Kidney (tissue), 14 donors: ENCODE data around the gene PPP2R2B. TPM values are rescaled to one million over a fixed set of nuclear protein-coding genes. Genes with fewer than 3 reads are reported as not detected.

Experiments used
- DNase-seq, 5 donors: peaks; one replicate each; pipeline ENCODE4 v3.0.0-alpha.2; 2013 to 2020
- FAIRE-seq: peaks from 2 replicates; lab custom pipeline; 2012; peaks lifted over from hg19 to GRCh38; lab: Jason Lieb, UNC
- H3K27ac ChIP-seq, 2 donors: one replicate each; pipeline ENCODE4 v1.7.0; 2013; ENCODE audit warnings: low read depth in 2 of 2, low read length in 2 of 2, inconsistent platforms in 1 of 2
- H3K27me3 ChIP-seq: one replicate; pipeline ENCODE4 v1.7.1; 2013; ENCODE audit warnings: low read length, inconsistent platforms; ENCODE audit not compliant: control insufficient read depth, insufficient read depth
- H3K36me3 ChIP-seq, 3 donors: one replicate each; pipeline versions ENCODE4 v1.7.0 to v1.7.1; 2013; ENCODE audit warnings: low read length in 3 of 3, control low read depth in 1 of 3, inconsistent platforms in 1 of 3; ENCODE audit not compliant: insufficient read depth in 3 of 3, control insufficient read depth in 2 of 3
- H3K4me1 ChIP-seq, 3 donors: one replicate each; pipeline versions ENCODE4 v1.7.0 to v1.7.1; 2013; ENCODE audit warnings: low read length in 3 of 3, inconsistent platforms in 1 of 3, low read depth in 1 of 3; ENCODE audit not compliant: control insufficient read depth in 2 of 3, insufficient read depth in 2 of 3
- H3K4me3 ChIP-seq, 3 donors: one replicate each; pipeline versions ENCODE4 v1.7.0 to v1.8.1; 2013; ENCODE audit warnings: low read length in 3 of 3, control low read depth in 1 of 3, inconsistent platforms in 1 of 3
- H3K9ac ChIP-seq, 3 donors: one replicate each; pipeline versions ENCODE4 v1.7.0 to v1.7.1; 2013; ENCODE audit warnings: low read length in 3 of 3, control low read depth in 1 of 3, inconsistent platforms in 1 of 3
- H3K9me3 ChIP-seq, 3 donors: one replicate each; pipeline versions ENCODE4 v1.7.0 to v1.7.1; 2013; ENCODE audit warnings: low read length in 3 of 3, control low read depth in 1 of 3, inconsistent platforms in 1 of 3; ENCODE audit not compliant: control insufficient read depth in 2 of 3, insufficient read depth in 1 of 3
- intact Hi-C: fragments of 100-400 bp; cut with DNase I; formaldehyde crosslinking; loops from one replicate; pipeline ENCODE4 v1.11.1; 2022
- polyA plus RNA-seq: library from polyadenylated mRNA; stranded (reverse); fragments of 350-450 nt; fragmentation: Illumina TruSeq; extraction: RNeasy Lipid Tissue Mini Kit (QIAGEN cat#74804); gene quantifications from one replicate; pipeline ENCODE4 v1.2.3, GENCODE V29; 2014; ENCODE audit warnings: low read depth, low replicate concordance; ENCODE audit not compliant: insufficient read depth
- total RNA-seq: library from RNA; stranded (reverse); fragmentation: NEBNext Ultra II Directional; extraction: Animal tissue kit (Norgen Biotek cat#: 25700); gene quantifications from one replicate; pipeline ENCODE4 v1.2.1, GENCODE V29; 2021
- TF ChIP-seq, protein P1 (sequence below): IDR thresholded peaks from 3 replicates; pipeline ENCODE4 v1.5.1; 2012; ENCODE audit warnings: mild to moderate bottlenecking, moderate library complexity, borderline replicate concordance; ENCODE audit not compliant: insufficient read depth; ENCODE audit errors: extremely low read depth
- donor health status: control.
- donor health status: control.
- donor health status: control.
- donor health status: control.
- donor health status: control.
- donor health status: DM: yes; HTN: yes; CAD: no.
- donor health status: Normal renal cell carcinoma (clear cell type).

Gene PPP2R2B
- total and polyA plus RNA-seq, 2 donors from 2014 or later: 4.0 to 8.2 TPM

DNA sequence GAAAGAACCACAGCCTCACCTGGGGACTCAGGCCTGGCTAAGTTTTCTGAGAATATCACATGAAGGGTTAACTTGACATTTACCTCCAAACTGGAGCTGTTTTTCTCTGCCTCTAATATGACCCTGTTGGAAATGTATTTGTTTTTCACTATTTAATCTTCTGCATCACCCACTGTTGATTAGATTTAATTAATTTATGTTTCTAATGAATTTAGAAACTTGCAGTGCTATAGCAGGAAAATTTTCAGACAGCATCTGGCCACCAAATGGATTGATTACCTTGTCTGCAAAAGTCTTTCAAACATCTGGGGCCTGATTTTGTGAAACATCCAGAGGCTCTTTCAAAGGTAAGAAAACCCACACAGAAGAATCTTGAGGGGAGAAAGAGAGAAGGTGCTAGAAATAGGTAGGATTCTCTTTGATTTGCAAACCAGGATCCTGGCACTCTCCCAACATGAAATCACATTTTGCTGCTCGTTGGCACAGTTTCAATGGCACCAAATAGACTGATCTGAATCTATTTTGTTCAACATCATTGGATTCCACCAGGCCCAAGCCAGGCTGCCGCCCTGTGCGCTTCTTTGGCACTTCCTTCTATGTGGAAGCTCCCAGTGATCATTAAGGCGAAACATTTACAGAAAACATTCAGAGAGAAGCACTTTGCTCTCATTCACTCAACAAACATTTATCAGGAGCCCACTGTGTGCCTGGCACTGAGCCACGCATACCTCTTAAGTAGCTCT is 157.3 kb downstream of the PPP2R2B start:
- DNase-seq: no peak
- no peak overlapping the region for H3K4me3 ChIP-seq
- no peaks in the 10 kb centered on the region for H3K27me3 ChIP-seq
- TF ChIP-seq, protein P1, sequence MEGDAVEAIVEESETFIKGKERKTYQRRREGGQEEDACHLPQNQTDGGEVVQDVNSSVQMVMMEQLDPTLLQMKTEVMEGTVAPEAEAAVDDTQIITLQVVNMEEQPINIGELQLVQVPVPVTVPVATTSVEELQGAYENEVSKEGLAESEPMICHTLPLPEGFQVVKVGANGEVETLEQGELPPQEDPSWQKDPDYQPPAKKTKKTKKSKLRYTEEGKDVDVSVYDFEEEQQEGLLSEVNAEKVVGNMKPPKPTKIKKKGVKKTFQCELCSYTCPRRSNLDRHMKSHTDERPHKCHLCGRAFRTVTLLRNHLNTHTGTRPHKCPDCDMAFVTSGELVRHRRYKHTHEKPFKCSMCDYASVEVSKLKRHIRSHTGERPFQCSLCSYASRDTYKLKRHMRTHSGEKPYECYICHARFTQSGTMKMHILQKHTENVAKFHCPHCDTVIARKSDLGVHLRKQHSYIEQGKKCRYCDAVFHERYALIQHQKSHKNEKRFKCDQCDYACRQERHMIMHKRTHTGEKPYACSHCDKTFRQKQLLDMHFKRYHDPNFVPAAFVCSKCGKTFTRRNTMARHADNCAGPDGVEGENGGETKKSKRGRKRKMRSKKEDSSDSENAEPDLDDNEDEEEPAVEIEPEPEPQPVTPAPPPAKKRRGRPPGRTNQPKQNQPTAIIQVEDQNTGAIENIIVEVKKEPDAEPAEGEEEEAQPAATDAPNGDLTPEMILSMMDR: no peak
- peaks cover 0 to 6% (median 0%) of the 10 kb centered on the region in 3 donors for H3K4me1 ChIP-seq
- no peaks in the 10 kb centered on the region for H3K36me3 ChIP-seq
- intact Hi-C loops: no loop called here
- no peak for FAIRE-seq
- no peak overlapping the region for H3K27ac ChIP-seq
- no peak overlapping the region for H3K9ac ChIP-seq
- no peaks in the 10 kb centered on the region for H3K9me3 ChIP-seq

DNA sequence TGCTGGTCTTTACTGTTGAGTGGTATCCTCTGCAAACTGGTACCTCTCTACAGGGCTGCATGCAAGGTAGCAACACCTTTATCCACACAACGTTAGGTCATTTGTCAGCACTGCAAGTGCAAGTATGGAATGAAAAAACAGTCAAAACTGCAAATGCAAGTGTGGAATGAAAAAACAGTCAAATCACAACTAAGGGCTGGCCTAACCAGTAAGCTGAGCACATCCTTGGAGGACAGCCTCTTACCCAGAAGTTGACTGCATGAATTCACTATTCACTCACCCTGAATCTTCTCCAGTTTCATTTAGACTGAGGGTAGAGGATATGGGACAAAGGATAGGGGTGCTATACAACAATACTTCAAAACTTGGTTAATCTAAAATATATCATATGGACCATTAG is 158.4 kb downstream of the PPP2R2B start:
- no peak for DNase-seq
- TF ChIP-seq, protein P1: no peak
- intact Hi-C loops: no loop called here
- H3K4me3 ChIP-seq: no peak overlapping the region
- FAIRE-seq: no peak
- no peak overlapping the region for H3K27ac ChIP-seq
- no peak overlapping the region for H3K9ac ChIP-seq
- no peaks in the 10 kb centered on the region for H3K27me3 ChIP-seq
- H3K36me3 ChIP-seq: no peaks in the 10 kb centered on the region
- H3K9me3 ChIP-seq: no peaks in the 10 kb centered on the region
- peaks cover 0 to 6% (median 0%) of the 10 kb centered on the region in 3 donors for H3K4me1 ChIP-seq

DNA sequence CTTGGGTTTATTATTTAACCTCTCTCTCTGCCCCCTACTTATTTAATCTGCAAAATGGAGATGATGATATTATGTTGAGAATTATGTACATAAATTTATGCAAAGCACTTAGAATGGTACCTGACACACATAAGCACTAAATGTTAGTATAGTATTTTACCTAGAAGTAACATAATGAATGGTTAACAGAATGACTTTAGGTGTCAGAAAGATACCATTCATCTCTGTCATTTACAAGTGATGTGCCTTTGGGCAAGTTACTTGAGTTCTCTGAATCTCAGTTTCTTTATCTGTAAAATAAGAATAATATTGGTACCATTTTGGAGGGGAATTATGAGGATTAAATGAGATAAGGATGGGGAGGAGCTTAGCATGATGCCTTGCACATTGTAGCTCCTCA is 159.4 kb downstream of the PPP2R2B start:
- no peak overlapping the region for H3K27ac ChIP-seq
- H3K27me3 ChIP-seq: no peaks in the 10 kb centered on the region
- intact Hi-C loops: no loop called here
- H3K9ac ChIP-seq: no peak overlapping the region
- DNase-seq: no peak
- H3K4me1 ChIP-seq: peaks cover 0 to 6% (median 0%) of the 10 kb centered on the region in 3 donors
- H3K36me3 ChIP-seq: no peaks in the 10 kb centered on the region
- no peak overlapping the region for H3K4me3 ChIP-seq
- FAIRE-seq: no peak
- TF ChIP-seq, protein P1: no peak
- no peaks in the 10 kb centered on the region for H3K9me3 ChIP-seq
